Colonic mucosa (tissue), 4 donors: Measurements from ENCODE around the gene CARD11. TPM values are rescaled to one million over a fixed set of nuclear protein-coding genes. Genes with fewer than 3 reads are reported as not detected.

Experiments
- DNase-seq: peaks from one replicate; pipeline ENCODE4 v3.0.0-alpha.2; 2020
- H3K27ac ChIP-seq: fragments of 200-600 bp; one replicate; pipeline ENCODE4 v1.8.0; 2021
- H3K27me3 ChIP-seq: fragments of 200-600 bp; one replicate; pipeline ENCODE4 v1.8.0; 2021
- H3K36me3 ChIP-seq: fragments of 200-600 bp; one replicate; pipeline ENCODE4 v1.8.0; 2021
- H3K4me1 ChIP-seq: fragments of 200-600 bp; one replicate; pipeline ENCODE4 v1.8.0; 2021; ENCODE audit warnings: mild to moderate bottlenecking
- H3K4me3 ChIP-seq: fragments of 200-600 bp; one replicate; pipeline ENCODE4 v1.8.0; 2021
- H3K9ac ChIP-seq, 2 donors: one replicate each; pipeline ENCODE4 v1.7.0; 2013; ENCODE audit warnings: control low read depth in 2 of 2, low read depth in 2 of 2, low read length in 2 of 2
- H3K9me3 ChIP-seq: fragments of 200-600 bp; one replicate; pipeline ENCODE4 v1.8.0; 2021
- CTCF ChIP-seq: fragments of 200-600 bp; IDR thresholded peaks from one replicate; pipeline ENCODE4 v1.8.0; 2022; ENCODE audit warnings: antibody characterized with exemption, mild to moderate bottlenecking
- intact Hi-C: fragments of 100-400 bp; cut with DNase I; formaldehyde crosslinking; loops from one replicate; pipeline ENCODE4 v1.14.1; 2022
- total RNA-seq, 2 donors: library from RNA; stranded (reverse); fragmentation: NEBNext Ultra II Directional in 1 of 2; extraction: Animal tissue kit (Norgen Biotek cat#: 25700) in 1 of 2; gene quantifications; one replicate each; pipeline ENCODE4 v1.2.1, GENCODE V29; 2021
- donor health status: healthy.
- donor health status: DM: no; HTN: no; CAD: no.
- donor health status: DM: no; HTN: no; CAD: no.

Gene CARD11
- total RNA-seq, 2 donors from 2014 or later: 1.8 to 5.0 TPM

- intact Hi-C loops: no loop called here
- no peak overlapping the region for H3K4me3 ChIP-seq
- H3K4me1 ChIP-seq: no peaks in the 10 kb centered on the region
- no peak overlapping the region for H3K9ac ChIP-seq
- no peaks in the 10 kb centered on the region for H3K27me3 ChIP-seq
- H3K9me3 ChIP-seq: no peaks in the 10 kb centered on the region
- no peak overlapping the region for H3K27ac ChIP-seq
- TF ChIP-seq CTCF: no peak
- H3K36me3 ChIP-seq: no peaks in the 10 kb centered on the region
- DNase-seq: no peak
Measured at GRCh38 chr7:2999078-2999500, 44.6 kb downstream of the CARD11 start.

GRCh38 chr7:2997014-2997413, 46.7 kb downstream of the CARD11 start:
- intact Hi-C loops: no loop called here
- Histone ChIP-seq H3K27ac (no peak overlapping the region), H3K27me3 (no peaks in the 10 kb centered on the region), H3K4me1 (no peaks in the 10 kb centered on the region), H3K9ac (no peak overlapping the region), H3K4me3 (no peak overlapping the region), H3K36me3 (no peaks in the 10 kb centered on the region), H3K9me3 (no peaks in the 10 kb centered on the region)
- no peak for TF ChIP-seq CTCF
- no peak for DNase-seq

GRCh38 chr7:2996141-2996540, 47.5 kb downstream of the CARD11 start:
- no peak for DNase-seq
- intact Hi-C loops: no loop called here
- H3K4me3 ChIP-seq: no peak overlapping the region
- no peaks in the 10 kb centered on the region for H3K27me3 ChIP-seq
- no peaks in the 10 kb centered on the region for H3K36me3 ChIP-seq
- H3K9me3 ChIP-seq: no peaks in the 10 kb centered on the region
- H3K27ac ChIP-seq: no peak overlapping the region
- H3K9ac ChIP-seq: no peak overlapping the region
- no peak for TF ChIP-seq CTCF
- H3K4me1 ChIP-seq: no peaks in the 10 kb centered on the region

- H3K27me3 ChIP-seq: no peaks in the 10 kb centered on the region
- peak; percentile 81 for DNase-seq
- no peak overlapping the region for H3K27ac ChIP-seq
- H3K4me1 ChIP-seq: no peaks in the 10 kb centered on the region
- H3K4me3 ChIP-seq: no peak overlapping the region
- H3K36me3 ChIP-seq: no peaks in the 10 kb centered on the region
- H3K9me3 ChIP-seq: no peaks in the 10 kb centered on the region
- intact Hi-C loops: no loop called here
- no peak for TF ChIP-seq CTCF
- no peak overlapping the region for H3K9ac ChIP-seq
Measured at GRCh38 chr7:2993868-2994267, 49.8 kb downstream of the CARD11 start.

- Histone ChIP-seq H3K4me3 (no peak overlapping the region), H3K9ac (no peak overlapping the region), H3K27ac (no peak overlapping the region), H3K36me3 (no peaks in the 10 kb centered on the region), H3K9me3 (no peaks in the 10 kb centered on the region), H3K27me3 (no peaks in the 10 kb centered on the region), H3K4me1 (no peaks in the 10 kb centered on the region)
- no peak for DNase-seq
- intact Hi-C loops: no loop called here
- no peak for TF ChIP-seq CTCF
Measured at GRCh38 chr7:2993396-2993795, 50.3 kb downstream of the CARD11 start.

GRCh38 chr7:2990949-2991470, 52.7 kb downstream of the CARD11 start:
- Histone ChIP-seq H3K9ac (no peak overlapping the region), H3K4me1 (no peaks in the 10 kb centered on the region), H3K9me3 (no peaks in the 10 kb centered on the region), H3K4me3 (no peak overlapping the region), H3K36me3 (no peaks in the 10 kb centered on the region), H3K27ac (no peak overlapping the region), H3K27me3 (no peaks in the 10 kb centered on the region)
- no peak for DNase-seq
- intact Hi-C loops: no loop called here
- TF ChIP-seq CTCF: no peak
